GM04504 (cell line): Measurements from ENCODE around the gene CDCP2.
"Not testable (repeated sequence)": the region's sequence is repeated elsewhere in the genome, so short reads cannot be mapped to it uniquely, and the experiment has no call there.

Experiments
- DNase-seq: peaks from one replicate; pipeline ENCODE4 v3.0.0-alpha.2; 2012; ENCODE audit warnings: low read depth

CDCP2 gene

GRCh38 chr1:54168206-54168965 is 15.6 kb upstream of the CDCP2 start:
- no peak for DNase-seq

- DNase-seq: peak; percentile 15
These were observed 14.8 kb upstream of the CDCP2 start for GRCh38 chr1:54167422-54168139.

- DNase-seq: not testable (repeated sequence)
These were observed 13.6 kb upstream of the CDCP2 start for GRCh38 chr1:54166357-54166756.

- no peak for DNase-seq
These were observed 12.3 kb upstream of the CDCP2 start for GRCh38 chr1:54165146-54165545.

DNA sequence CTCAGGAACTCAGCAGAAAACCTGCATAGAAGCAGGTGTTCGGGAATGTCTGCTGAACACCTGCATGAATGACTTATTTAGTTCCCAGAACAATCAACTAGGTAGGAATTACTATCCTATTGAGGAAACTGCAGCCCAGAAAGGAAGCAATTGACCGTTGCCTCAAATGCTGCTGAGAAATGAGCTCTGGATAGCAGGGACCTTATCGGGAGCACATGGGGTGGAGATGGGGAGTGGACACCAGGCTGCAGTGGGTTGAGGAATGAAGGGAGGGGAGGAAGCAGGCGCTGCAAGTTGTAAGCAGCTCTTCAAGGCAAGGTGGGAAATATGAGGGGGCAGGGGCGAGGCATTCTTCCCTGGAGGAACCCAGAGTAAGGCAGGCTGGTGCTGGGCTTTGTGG is 10.8 kb upstream of the CDCP2 start:
- DNase-seq: no peak

DNA sequence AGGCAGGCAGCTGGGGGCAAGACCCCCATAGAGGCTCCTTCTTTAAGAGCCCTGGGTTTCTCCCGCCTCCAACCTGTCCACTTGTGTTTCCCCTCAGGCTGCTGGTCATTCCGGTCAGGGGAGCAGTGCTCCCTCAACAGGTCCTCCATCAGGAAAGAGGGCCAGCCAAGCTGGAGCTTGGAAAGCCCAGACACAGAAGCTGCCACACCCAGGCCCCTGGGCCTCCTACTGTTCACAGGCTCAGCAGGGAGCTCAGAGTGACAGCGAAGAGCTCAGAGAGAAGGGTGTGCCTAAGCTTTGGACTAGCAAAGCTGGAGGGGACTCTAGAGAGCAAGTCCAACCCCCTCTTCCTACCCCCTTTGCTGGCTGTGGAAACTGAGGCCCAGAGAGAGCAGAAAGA is 10.3 kb upstream of the CDCP2 start:
- no peak for DNase-seq

DNA sequence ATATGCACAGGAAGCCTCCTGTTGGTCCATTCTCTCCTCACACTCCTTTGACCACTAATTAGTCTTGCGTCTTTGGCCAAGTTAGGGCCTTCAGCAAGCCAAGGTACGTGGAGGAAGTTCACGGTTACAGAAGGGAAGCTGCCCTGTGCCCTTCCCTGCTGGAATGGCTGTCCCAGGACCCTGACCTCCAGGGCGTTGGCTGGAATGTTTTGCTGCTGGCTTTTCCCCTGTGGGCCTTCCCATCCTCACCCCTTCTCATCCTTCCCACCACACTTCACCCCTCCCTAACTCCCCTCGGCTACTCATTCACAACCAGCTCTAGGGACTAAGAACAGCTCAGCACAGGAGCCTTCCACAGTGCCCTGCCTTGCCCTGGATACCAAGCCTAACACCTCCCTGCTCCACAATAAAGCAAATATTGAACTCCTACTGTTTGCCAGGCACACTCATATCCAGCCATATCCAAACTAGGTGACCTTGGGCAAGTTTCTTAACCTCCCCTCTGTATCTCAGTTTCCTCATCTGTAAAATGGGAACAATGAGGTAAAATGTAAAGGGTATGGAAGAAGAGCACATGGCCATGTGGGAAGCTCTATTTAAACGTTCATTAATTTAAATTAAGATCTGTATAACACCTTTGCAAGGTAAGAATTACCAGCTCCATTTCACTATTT is 8.8 kb upstream of the CDCP2 start:
- DNase-seq: no peak

DNA sequence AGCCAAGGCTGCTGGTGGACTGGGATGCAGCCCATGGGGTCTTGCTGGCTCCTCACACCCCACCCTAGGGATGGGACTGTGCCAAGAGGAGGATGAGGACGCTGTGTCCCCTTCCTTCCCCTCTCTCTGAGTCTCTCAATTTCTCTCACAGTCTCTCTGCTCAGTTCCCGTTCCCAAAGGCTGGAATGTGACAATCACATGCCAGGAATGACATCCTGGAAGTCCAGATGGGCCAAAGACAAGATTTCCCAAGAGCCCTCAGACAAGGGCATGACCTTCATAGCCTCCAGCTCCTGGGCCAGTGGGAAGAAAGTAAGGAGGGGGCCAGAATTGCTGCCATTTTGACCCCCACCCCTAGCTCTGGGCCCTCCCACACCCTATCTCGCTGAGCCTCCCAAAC is 7.6 kb upstream of the CDCP2 start:
- no peak for DNase-seq

DNA sequence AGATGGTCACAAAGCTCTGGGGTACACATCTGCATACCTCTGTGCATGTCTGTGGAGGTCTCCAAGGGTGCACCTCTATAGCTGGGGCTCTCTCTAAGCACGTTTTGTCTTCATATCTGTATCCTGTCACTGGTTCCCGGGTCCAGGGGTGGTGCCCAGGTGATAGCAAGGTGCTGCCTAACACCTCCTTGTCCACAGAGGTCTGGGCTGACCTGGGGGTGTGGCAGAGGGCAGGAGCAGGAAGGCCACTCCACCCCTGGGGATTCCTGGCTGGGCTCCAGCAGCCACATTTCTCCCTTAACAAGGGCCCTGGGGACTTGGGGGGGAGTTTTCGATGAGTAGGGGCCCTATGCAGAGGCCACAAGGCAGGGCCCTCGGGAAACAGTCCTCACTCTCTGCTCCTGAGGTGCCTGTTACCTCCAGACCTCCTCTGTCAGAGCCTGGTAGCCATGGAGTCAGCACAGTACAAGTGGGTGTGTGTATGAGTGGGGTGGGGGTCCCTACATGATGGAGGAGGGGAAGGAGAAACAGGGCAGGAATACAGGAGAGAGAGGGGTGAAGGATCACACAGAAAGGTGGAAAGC is 7.0 kb upstream of the CDCP2 start:
- no peak for DNase-seq

DNA sequence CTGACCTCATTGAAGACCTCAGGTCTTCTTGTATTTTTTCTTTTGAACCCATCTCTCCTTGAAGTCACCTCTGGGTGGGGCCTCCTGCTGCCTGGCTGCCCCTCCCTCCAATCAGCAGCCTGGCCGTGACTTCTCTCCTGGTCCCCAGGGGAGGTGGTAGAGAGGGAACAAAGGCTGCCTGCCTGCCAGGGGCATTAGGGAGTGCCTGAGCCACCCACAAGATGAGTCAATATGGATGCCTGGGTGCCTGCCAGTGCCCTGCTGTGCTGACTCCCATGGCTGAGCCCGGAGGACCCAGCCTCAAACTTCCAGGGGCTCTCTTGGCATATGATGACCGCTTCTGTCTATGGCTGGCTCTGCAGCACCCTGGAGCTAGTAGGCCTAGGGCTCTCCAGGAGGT is 5.3 kb upstream of the CDCP2 start:
- no peak for DNase-seq

GRCh38 chr1:54157401-54157800 is 4.6 kb upstream of the CDCP2 start:
- no peak for DNase-seq

DNA sequence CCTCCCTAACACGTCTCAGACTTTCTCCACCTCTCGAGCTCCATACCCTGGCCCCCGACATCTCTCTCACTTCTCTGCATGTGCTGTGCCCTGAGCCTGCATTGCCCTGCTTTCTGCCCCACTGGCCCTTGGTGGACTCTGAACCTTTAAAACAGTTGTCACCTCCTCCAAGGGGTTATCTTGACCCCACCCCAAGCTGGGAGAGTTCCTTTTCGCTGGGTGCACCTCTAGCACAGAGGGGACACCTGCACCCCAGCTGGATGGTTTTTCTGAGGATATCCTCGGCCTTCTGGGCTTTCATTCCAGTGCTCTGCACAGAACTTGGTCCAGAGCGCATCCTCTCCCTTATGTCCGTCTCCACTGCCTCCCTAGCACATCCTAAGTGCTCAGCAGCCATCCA is 4.2 kb upstream of the CDCP2 start:
- DNase-seq: no peak

GRCh38 chr1:54156201-54156600 is 3.4 kb upstream of the CDCP2 start:
- no peak for DNase-seq

DNA sequence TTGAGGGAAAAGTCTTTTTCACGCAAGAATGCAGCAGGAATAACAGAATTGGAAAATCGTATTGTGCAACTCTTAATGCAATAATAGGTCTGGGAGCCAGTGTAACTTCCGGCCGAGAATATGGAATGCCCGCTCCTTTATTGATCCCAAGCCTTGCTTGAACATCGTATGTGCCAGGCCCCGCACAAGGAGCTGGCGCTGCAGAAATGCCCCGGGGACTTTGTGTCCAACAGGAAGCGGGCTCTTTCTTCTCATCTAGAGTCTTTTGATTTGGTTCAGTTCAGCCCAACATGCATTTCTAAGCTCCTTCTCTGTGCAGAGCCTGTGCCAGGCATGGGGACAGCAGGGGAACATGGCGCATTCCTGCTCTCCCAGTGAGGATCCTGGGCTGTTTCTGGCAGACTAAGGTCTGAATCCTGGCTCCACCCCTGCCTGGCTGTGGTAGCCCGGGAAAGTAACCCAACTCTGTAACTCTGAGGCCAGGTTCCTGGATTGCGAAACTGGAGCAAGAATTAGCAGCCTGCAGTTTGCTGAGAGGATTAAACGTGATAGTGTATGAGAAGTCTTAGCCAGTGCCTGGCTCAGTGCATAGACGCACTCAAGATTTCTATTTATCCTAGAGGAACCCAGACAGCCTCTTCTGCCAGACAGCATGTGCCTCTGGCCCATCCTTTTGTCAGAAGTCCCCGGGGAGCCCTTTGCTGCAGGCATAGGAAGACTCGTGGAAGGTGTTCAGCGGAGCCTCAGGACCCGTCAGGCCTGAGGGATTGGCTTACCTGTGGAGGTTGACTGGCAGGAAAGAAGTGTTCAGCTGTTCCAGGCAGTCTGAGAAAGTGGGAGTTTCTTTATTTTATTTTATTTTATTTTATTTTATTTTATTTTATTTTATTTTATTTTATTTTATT is 987 bp upstream of the CDCP2 start:
- DNase-seq: peak; percentile 50

- DNase-seq: no peak
These were observed 1.8 kb downstream of the CDCP2 start for GRCh38 chr1:54151013-54151412.

DNA sequence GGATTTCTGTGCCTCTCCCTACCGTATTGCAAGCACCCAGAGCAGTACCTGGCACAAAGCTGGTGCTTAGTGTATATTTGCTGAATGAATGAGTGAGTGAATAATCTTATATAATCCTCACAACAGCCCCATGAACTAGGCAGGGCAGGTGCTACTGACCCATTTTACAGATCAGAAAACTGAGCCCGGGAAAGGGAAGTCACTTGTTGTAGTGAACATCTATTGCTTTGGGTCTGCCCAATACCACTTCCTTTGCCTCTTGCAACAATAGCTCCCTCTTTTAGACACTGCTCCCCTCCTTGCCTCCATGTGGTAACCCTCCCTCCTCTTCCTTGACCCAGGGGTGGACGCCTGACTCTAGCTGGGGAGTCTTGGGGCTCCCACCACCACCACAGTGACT is 3.1 kb downstream of the CDCP2 start:
- DNase-seq: no peak

- no peak for DNase-seq
These were observed 8.4 kb downstream of the CDCP2 start for GRCh38 chr1:54144366-54144765.

DNA sequence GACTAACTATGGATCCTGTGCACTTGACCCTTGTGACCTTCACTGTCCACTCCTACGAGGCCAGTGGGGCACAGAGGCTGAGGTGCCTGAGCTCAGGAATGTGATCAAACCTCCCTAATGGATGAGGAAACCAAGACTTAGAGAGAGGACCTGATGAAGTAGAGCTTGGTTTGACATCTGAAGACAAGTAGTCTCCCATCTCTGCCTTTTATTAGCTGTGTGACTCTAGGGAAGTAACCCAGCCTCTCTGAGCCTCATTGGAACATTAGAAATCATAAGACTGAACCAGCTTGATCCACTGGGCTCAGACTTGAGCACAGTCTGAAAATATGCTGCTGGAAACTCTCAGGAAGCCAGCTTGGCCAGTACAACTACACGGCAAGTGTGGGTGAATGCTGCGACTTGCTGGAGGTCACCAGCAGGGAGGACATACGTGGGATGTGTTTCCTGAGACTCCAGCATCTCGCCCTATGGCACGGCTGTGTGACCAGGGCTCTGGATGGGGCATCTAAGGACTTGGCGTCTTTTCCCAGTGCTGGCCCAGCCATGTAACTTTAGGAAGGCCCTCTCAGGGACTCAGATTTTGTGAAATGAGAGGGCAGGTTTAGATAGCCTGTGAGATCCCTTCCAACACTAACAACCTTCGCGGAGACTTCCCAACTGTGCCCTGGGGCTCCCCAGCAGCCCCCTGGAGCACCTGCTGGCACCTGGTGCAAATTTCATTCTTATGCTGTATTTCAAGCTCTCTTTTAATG is 10.5 kb downstream of the CDCP2 start:
- DNase-seq: no peak

DNA sequence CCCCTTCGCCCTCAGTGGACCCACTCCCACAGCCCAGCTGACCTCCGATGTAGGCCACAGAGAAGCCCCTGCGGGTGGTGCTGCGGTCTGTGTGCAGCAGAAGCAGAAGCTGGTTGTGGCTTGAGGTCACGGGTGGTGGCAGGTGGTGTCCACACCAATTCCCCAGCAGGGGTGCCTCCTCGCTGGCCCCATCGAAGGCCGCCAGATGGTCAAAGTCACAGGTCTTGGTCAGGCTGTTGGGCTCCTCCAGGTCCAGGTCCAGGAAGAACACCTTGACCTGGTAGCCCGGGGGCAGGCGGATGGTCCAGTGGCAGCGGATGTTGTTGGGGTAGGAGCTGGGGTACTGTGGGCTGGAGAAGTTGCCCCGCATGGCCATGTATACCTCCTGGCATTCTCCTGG is 13.1 kb downstream of the CDCP2 start:
- DNase-seq: no peak

- no peak for DNase-seq
These were observed 13.8 kb downstream of the CDCP2 start for GRCh38 chr1:54138994-54139393.

GRCh38 chr1:54137534-54138061 is 15.2 kb downstream of the CDCP2 start:
- DNase-seq: no peak
